ENCODE data around the gene NOTCH1.

NOTCH1 gene

GRCh38 chr9:136546697-136547501 lies 1.1 kb upstream of the NOTCH1 start:
- Histone ChIP-seq H3K4me3 (replicated peaks; ENCODE audit: insufficient read depth, low read length) (peak overlapping the region; percentile 46), H3K27ac (replicated peaks) (peak overlapping the region; percentile 89), H3K27me3 (ENCODE audit: insufficient read depth, poor library complexity, severe bottlenecking) (no peaks in the 10 kb centered on the region)
- TF ChIP-seq REST (IDR thresholded peaks at IDR 0.05; ENCODE audit: insufficient replicate concordance, low read depth) (no peak), SPI1 (IDR thresholded peaks at IDR 0.05; ENCODE audit: borderline replicate concordance, low read depth) (no peak), GABPA (IDR thresholded peaks at IDR 0.05; ENCODE audit: low read depth) (no peak), CTCF (IDR thresholded peaks at IDR 0.05; ENCODE audit: insufficient read depth, low read length) (no peak), POLR2AphosphoS5 (IDR thresholded peaks at IDR 0.05; ENCODE audit: low read depth) (no peak; the same call in 1 of the 2 replicates)
- DNase-seq (ENCODE audit: low read depth in 1 of 2, low spot score in 1 of 2): peak in 1 of 2 experiments; percentile 58

GRCh38 chr9:136545692-136545964 lies 220 bp downstream of the NOTCH1 start:
- TF ChIP-seq CTCF (IDR thresholded peaks at IDR 0.05; ENCODE audit: insufficient read depth, low read length) (no peak), POLR2AphosphoS5 (IDR thresholded peaks at IDR 0.05; ENCODE audit: low read depth) (no peak), SPI1 (IDR thresholded peaks at IDR 0.05; ENCODE audit: borderline replicate concordance, low read depth) (no peak), GABPA (IDR thresholded peaks at IDR 0.05; ENCODE audit: low read depth) (no peak), REST (IDR thresholded peaks at IDR 0.05; ENCODE audit: insufficient replicate concordance, low read depth) (no peak)
- H3K27ac ChIP-seq (replicated peaks): peak overlapping the region; percentile 39

GRCh38 chr9:136544964-136545691 lies 720 bp downstream of the NOTCH1 start:
- H3K4me3 ChIP-seq (replicated peaks; ENCODE audit: insufficient read depth, low read length): peak overlapping the region; percentile 68
- peak overlapping the region; percentile 39 for H3K27ac ChIP-seq (replicated peaks)
- H3K27me3 ChIP-seq (ENCODE audit: insufficient read depth, poor library complexity, severe bottlenecking): no peaks in the 10 kb centered on the region
- DNase-seq (ENCODE audit: low read depth in 1 of 2, low spot score in 1 of 2): no peak
- TF ChIP-seq REST (IDR thresholded peaks at IDR 0.05; ENCODE audit: insufficient replicate concordance, low read depth): no peak
- no peak for TF ChIP-seq POLR2AphosphoS5 (IDR thresholded peaks at IDR 0.05; ENCODE audit: low read depth)
- no peak for TF ChIP-seq CTCF (IDR thresholded peaks at IDR 0.05; ENCODE audit: insufficient read depth, low read length)
- no peak for TF ChIP-seq GABPA (IDR thresholded peaks at IDR 0.05; ENCODE audit: low read depth)

More at GRCh38 chr9:136545692-136545964, 220 bp downstream of the NOTCH1 start:
- Histone ChIP-seq H3K27me3 (ENCODE audit: insufficient read depth, poor library complexity, severe bottlenecking) (no peaks in the 10 kb centered on the region), H3K4me3 (replicated peaks; ENCODE audit: insufficient read depth, low read length) (peak overlapping the region; percentile 68)
- no peak for DNase-seq (ENCODE audit: low read depth in 1 of 2, low spot score in 1 of 2)

Measured in HL-60 (cell line).